ENCODE measurements around the gene ZFYVE1.

ZFYVE1 gene

GRCh38 chr14:72928872-72929271 is 98.0 kb downstream of the ZFYVE1 start:
- no peak for TF ChIP-seq CTCF (conservative IDR thresholded peaks at IDR 0.05; ENCODE audit: low read depth, low read length)
- no peak overlapping the region for H3K4me3 ChIP-seq (ENCODE audit: low read depth, low read length)
- DNase-seq (ENCODE audit: low read depth): no peak

DNA sequence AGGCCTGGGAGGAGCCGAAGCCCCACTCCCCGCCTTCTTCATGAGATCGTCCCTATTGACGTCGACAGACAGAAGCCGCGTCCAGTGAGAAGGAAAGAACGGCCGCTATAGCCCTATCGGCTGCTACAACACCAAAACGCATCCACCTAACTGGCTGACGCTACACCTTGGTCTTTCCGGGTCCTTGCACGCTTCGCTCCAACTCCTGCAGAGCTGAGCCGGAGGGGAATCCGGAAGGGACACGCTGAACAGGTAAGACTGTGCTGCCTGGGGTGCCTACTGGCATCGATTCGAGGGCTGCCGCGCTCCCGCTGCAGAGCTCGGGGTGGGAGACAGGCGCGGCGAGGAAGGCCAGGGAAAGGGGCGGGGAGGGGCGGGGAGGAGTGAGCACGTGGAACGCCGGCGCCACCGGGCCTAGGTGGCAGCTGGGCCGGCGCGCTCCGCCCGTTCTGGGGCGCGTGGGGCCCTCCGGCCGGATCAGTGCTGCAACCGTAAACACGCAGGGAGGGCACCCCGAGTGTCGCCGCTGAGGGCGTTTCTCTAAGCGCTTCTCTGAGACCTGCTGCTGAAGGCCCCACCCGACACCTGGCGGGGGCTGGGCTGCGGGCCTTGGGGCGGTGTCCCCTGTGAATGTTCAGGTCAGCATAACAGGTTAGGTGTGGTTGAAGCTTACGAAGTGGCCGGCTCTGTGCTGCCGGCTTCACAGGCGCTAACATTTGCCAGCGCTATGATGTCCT is 100.4 kb downstream of the ZFYVE1 start, which contains the start of gene DCAF4:
TSS of gene DCAF4 (plus strand) at position 173 of the 737 bp plus-strand sequence. CDS start 11,515 bp downstream, outside the sequence.
- peak; percentile 99 for DNase-seq (ENCODE audit: low read depth)
- H3K4me3 ChIP-seq (ENCODE audit: low read depth, low read length): peak within 1 kb of the TSS; percentile 97
- peak; percentile 7 for TF ChIP-seq CTCF (conservative IDR thresholded peaks at IDR 0.05; ENCODE audit: low read depth, low read length)

- peak overlapping the region; percentile 97 for H3K4me3 ChIP-seq (ENCODE audit: low read depth, low read length)
- DNase-seq (ENCODE audit: low read depth): no peak
- no peak for TF ChIP-seq CTCF (conservative IDR thresholded peaks at IDR 0.05; ENCODE audit: low read depth, low read length)
Measured at GRCh38 chr14:72925815-72926291, 101.1 kb downstream of the ZFYVE1 start.

DNA sequence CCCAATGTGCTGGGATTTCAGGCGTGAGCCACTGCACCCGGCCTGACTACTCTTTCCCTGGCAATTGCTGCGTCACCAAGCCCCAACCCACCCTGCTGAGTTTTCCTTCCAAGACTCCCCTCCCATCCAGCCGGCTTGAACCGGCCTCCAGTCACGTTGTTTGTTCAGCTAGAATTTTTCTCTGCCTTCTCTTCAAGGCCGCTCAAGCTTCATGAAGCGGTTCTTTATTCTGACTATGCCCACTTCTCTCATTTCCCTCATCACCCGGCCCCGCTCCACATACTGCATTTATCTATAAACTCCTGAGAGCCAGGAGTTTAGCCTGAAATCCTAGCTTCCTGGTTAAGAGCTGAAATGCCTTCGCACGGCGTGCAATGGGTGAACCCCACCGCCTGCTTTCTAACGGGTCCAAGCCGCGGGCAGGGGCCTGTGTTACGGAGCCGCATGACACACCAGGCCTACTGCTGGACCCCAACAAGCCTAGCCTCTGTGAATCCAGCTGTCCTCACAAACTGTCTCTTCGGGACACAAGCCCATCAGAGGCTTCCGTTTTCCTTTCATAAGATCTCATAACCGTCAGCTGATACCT is 101.6 kb downstream of the ZFYVE1 start:
- H3K4me3 ChIP-seq (ENCODE audit: low read depth, low read length): peak overlapping the region; percentile 97
- no peak for TF ChIP-seq CTCF (conservative IDR thresholded peaks at IDR 0.05; ENCODE audit: low read depth, low read length)
- no peak for DNase-seq (ENCODE audit: low read depth)

DNA sequence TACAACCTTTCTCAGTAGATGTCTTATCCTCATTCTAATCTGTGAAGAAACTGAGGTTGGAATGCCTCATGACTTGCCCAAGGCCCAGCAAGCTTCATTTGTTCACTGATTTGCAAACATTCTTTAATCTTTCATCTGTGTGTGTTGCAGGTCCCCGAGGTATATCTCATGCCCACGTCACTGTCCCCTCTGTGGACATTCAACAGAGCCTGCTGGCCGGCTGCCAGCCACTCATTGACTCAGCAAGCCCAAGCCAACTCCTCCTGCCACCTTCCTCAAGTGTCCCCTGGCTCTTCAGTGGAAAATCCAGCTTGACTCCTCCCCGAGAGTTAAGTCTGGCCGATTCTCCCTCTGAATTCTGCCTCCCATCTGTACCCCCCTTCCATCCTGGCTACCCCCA is 102.6 kb downstream of the ZFYVE1 start:
- DNase-seq (ENCODE audit: low read depth): no peak
- H3K4me3 ChIP-seq (ENCODE audit: low read depth, low read length): no peak overlapping the region
- no peak for TF ChIP-seq CTCF (conservative IDR thresholded peaks at IDR 0.05; ENCODE audit: low read depth, low read length)

- H3K4me3 ChIP-seq (ENCODE audit: low read depth, low read length): no peak overlapping the region
- TF ChIP-seq CTCF (conservative IDR thresholded peaks at IDR 0.05; ENCODE audit: low read depth, low read length): no peak
- peak; percentile 18 for DNase-seq (ENCODE audit: low read depth)
Measured at GRCh38 chr14:72921396-72921795, 105.5 kb downstream of the ZFYVE1 start.
